Dedifferentiated amniotic fluid mesenchymal stem cell (primary cell): ENCODE measurements around the gene ABCG1.

Experiments used
- DNase-seq: peaks from one replicate; pipeline ENCODE4 v3.0.0-alpha.2; 2016; ENCODE audit errors: extremely low spot score

Gene ABCG1

DNA sequence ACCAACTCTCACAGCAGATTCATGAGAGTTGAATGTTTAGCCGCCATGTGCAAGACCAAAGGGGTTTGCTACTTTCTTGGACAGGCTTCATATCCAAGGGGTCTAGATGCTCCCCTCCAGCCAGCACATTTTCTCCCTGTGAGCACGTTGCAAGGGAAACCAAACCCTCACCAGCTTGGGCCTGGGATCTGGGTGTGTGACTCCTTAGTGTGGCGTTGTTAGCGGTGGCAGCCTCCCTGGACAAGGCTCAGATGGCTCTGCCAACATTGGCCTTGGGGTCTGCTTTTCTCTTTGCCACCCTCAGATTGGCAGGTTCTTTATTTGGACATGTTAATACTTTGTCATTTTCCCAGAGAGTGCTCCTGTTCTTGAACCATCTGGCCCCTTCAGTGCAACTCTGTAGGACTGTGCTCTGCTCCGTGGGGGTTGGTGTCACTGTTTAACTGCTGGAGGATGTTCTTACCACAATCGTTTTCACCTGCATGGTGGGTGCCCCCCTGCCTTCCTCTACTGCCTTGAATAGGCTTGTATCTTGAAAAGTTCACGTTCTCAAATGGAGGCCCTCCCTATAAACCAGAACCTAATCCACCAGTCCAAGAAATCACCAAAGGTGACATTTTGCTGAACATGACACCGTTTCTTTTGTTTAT, 13.4 kb downstream of the ABCG1 start:
- DNase-seq = no peak

GRCh38 chr21:42233067-42233961, 14.4 kb downstream of the ABCG1 start:
- no peak for DNase-seq

DNA sequence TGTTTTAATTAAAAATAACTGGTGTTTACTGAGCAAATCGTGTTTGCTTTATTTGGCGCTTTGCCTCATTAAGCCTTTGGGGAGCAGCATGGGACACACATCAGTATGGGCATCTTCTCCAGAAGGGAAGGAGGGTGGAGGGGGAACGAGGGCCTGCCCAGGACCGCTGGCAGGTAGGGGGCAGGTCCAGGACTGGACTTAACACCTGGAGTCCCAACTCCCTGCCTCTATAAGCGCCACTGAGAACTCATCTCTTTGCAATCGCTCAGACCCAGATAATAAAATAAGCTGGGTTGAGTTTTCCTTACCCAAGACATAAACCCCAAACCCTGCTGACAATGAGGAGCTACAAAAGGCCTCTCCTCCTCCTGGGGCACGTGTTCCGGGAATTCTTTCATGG, 15.1 kb downstream of the ABCG1 start:
- no peak for DNase-seq

GRCh38 chr21:42234464-42235241, 15.7 kb downstream of the ABCG1 start:
- DNase-seq = no peak

- DNase-seq = no peak
Measured at GRCh38 chr21:42235593-42235992, 16.7 kb downstream of the ABCG1 start.

DNA sequence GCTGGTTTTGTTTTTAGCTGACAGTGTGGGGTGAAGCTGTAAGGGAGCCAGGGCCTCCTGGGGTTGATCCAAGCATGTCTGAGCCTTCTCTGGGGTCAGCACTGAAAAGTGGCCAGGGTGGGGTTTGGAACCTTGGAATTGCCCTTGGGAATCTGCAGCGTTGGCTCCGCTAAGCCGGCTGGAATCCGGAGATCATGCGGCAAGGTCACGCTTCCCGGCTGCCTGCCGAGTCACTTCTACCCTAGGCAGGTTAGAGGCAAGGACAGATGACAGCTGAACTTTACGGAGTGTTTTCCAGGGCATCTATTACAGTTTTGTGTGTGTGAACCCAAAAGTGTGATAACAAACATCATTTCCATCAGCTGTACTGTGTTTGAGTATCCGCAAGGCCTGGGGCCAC, 17.1 kb downstream of the ABCG1 start:
- DNase-seq = no peak

DNA sequence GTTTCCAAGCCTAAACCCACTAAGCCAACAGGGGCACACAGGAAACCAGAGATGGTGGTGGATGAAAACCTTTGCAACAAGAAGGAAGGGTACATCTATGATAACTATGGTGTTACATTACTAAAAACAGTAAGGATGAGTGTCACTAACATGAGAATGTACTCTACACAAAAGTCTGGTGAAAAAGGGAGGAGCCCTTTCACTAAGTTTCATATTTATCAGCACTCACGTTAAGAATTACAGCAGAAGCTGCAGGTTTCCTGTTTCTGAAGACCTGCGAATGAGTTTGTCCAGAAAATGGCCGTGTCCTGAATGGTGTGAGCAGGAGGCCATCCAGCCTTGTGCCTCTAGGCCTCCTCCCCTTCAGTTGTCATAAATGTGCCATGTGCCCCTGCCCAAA, 17.8 kb downstream of the ABCG1 start:
- DNase-seq = no peak

DNA sequence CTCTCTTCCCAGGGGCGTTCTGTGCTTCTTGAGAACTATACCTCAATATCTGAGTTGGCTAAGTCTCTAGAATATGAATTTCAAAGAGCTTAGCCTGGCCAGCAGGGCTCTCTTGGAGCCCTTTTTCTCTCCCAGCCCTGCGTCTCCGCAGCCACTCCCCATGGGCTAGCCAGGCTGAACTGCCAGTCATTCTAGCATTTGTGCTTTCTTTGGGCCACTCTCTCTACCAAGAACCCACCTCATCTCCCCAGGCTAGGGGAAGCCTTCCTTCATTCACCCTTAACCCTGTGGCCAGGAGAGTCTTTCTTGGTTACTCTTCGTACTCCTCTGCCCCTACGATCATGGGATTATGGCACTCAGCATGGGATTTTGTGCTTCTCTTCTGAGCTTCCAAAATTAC, 18.2 kb downstream of the ABCG1 start:
- no peak for DNase-seq

DNA sequence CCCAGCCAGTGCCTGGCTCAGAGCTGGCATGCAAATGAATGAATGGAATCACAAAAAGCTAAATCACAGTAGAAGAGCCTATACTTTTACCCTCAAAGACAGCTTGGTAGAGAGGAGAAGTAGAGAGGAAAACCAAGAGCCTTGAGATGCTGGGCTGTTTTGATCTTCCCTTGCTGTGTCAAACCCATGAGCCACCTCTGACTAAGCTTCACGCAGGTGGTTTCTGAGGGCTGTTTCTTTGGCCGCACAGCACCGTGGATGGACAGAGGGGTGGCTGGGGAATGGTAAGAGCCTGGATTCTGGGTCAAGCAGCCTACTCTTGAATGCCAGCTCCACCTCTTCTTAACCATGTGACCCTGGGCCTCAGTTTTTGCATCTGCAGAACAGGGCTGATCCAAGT, 18.6 kb downstream of the ABCG1 start:
- no peak for DNase-seq

DNA sequence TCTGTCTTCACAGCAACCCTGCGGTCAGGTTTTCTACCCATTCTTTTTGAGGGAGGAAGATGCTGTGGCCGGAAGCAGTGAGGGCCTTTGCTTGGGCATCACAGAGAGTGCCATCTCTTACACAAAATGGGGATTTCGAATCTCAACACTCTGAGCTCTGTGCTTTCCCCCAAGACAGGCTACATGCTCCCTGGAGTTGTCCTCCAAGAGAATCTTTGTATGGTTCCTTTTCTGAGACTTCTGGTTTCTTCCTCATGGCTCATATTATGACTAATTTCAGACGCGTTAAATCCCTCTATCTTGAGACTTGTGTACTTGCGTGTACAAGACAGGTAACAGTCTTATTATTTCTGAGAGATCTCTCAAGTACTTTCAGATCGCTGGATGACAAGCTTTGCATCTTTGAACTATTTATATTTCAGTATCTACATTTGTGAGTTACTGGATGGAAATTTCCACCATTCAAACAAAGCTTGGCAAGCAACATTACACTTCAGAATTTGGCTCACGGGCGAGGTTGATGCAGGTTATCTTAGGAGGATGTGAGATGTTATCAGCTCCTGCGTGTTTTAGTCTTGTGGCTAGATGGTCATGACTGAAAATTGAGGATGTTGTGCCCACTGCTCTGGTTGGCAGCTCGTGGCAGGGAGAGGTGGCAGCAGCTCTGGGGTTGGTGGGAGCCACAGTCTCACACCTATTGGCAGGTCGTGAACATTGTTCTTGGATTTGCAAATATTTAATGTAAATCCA, 19.4 kb downstream of the ABCG1 start:
- no peak for DNase-seq

GRCh38 chr21:42239556-42239955, 20.6 kb downstream of the ABCG1 start:
- DNase-seq = no peak

DNA sequence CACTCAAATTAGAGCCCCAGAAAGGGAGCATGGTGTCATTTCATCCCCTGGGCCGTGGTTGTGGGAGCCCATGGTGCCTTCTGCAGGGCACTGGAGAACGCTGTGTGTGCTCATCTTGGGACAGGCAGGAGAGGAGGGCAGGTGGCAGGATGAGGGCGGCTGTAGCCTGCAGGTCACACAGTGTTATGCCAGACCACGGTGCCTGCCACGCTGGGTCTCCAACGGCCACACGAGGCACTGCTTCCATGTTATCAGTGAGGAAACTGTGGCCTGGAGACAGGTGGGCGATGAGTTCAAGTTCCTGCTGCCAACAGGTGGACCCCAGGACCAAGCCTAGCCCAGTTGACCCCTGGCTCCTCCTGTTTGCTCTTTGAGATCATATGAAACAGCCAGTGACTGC, 21.0 kb downstream of the ABCG1 start:
- no peak for DNase-seq

DNA sequence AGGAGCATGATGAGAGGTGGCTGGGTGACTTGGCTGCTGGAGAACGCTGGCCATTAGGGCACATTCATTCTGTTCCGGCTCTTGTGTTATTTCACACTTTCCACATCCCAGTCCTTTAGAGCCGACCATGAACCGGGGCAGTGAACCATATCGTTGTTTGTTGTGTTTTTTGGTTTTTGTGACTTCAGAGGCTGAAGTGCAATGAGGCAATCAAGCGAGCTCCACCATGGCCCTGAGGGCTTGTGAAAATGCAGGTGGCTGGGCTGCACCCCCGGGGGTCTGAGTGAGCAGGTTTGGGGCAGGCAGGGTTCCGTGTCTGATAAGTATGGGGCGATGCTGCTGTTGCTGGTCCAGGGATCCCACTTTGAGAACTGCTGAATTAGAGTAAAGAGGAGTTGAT, 23.7 kb downstream of the ABCG1 start:
- DNase-seq = no peak

DNA sequence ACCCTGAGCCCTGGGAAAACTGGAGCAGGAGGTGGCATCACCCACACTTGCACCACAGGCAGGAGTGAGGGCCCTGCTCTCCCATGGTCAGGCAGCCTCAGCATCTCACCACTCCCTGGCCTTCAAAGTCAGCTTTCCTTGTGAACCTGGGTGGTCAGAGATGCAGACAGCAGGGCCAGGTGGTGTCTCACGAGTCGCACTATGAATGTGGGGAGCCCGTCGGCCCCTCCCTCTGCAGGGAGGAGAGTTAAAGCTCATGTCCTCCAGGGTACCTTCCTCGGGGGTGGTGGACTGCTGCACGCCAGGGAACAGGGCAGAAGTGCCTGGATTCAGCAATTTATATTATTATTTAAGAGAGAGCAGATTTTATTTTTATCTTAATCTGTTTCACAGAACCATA, 24.1 kb downstream of the ABCG1 start:
- DNase-seq = no peak

DNA sequence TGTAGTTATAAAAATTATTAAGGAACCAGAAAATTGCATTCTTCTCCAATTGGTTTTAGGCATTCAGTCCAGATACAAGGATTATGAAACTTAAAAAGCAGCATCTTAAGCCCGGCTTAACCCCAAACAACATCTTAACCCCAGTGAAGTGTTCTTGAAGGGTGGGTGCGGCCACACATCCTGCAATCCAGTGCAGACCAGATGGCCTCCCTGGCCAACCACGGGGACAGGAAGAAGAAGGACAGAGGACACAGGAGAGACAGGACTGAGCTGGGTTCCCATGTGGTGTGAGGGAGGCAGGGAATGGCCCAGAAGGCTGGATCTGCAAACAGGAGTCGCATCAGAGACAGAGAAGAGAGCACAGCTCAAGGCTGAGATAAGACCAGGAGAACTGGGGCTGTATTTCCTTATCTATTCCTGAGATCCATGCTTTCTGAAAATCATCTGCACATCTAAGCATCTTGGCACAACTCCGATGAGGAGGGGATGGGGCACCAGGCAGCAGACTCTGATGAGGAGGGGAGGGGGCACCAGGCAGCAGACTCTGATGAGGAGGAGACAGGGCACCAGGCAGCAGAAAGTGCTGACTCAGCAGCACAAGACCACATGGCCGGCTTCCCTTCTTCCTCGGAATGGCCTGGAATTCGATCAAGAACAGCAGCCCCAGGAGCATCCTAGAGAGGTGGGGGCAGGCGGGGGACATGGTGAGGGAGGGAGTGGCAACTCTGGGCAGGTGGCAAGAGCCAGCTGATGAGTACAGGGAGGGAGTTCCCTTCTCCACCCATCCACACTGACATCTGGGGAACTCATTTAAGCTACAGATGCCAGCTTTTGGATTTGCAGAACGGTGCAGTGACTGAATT, 26.6 kb downstream of the ABCG1 start:
- DNase-seq = no peak

DNA sequence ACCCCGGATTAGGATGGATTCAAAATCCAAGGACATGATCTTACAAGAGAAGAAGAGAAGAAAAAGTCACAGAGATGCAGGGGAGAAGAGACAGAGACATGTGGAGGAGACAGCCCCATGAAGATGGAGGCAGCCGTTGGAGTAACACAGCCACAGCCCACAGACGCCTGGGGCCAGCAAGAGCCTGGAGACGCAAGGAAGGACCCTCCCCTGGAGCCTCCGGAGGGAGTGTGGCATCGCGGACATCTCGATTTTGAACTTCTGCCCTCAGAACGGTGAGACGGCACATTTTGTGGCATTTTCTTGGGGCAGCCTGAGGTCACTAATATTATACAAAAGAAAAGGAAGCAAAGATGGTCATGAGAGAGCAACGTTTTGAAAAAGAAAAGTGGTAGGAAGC, 28.8 kb downstream of the ABCG1 start:
- DNase-seq = no peak

- DNase-seq = no peak
Measured at GRCh38 chr21:42248241-42248640, 29.3 kb downstream of the ABCG1 start.

GRCh38 chr21:42248783-42249597, 30.1 kb downstream of the ABCG1 start:
- no peak for DNase-seq

DNA sequence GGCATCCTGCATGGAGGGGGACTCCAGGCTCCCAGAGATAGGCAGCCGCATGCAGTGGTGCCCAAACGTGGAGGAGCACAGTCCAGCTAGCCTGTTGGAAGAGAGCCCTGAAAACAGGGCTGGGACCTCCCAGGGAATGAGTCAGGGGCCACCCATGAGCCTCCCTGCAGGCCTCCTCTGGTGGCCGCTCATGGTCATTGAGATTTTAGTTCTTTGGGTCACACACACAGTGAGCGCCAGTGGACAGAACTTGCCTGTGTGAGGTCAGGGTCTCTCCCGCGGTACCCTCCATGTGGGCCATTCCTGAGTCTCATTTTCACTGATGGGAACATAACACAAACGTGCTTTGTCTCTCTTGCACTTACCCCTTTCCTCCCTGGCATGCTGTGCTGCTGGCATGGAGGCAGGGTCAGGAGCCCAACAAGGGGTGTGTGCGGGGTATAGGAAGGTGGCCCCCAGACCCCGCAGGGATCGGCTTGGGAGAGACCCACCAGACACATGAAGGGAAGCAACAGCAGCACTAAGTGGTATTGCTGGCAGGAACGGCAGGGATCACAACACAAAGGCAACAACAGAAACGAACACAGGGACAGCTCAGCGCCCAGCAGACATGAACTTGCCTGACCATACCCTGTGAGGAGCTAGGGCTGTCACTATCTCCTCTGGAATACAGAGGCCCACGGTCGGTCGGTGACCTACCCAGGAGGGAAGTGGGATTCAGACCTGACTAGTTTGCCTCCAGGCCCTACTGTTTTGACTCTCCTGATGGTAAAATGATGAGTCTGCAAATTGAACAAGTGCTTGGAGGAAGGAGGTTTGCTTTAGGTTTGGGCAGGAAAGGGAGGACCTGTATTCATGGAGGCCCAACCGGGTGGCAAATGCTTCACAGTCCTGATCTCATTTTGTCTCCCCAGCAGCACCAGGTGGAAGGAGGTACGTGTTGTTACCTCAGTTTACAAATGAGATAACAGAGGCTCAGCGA, 31.8 kb downstream of the ABCG1 start:
- no peak for DNase-seq
